ENCODE data around the gene HHAT.

DNA sequence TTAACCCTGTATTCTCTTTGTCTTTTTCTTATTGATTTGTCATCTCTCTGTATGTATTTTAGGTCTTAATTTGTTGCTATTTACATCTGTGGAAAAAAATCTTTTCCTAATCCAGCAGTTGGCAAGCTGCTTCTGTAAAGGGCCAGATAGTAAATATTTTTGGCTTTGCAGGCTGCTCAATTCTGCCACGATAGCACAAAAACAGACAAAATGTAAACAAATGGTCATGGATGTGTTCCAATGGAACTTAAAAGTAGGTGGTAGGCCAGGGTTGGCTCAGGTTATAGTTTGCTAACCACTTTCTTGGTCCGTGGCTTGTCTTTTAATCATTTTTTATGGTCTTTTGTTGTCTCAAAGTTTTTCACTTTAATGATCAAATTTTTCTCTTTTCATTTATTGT lies 371.8 kb downstream of the HHAT start:
- TF ChIP-seq POLR2A (IDR thresholded peaks at IDR 0.05) = no peak
- TF ChIP-seq, protein P1, sequence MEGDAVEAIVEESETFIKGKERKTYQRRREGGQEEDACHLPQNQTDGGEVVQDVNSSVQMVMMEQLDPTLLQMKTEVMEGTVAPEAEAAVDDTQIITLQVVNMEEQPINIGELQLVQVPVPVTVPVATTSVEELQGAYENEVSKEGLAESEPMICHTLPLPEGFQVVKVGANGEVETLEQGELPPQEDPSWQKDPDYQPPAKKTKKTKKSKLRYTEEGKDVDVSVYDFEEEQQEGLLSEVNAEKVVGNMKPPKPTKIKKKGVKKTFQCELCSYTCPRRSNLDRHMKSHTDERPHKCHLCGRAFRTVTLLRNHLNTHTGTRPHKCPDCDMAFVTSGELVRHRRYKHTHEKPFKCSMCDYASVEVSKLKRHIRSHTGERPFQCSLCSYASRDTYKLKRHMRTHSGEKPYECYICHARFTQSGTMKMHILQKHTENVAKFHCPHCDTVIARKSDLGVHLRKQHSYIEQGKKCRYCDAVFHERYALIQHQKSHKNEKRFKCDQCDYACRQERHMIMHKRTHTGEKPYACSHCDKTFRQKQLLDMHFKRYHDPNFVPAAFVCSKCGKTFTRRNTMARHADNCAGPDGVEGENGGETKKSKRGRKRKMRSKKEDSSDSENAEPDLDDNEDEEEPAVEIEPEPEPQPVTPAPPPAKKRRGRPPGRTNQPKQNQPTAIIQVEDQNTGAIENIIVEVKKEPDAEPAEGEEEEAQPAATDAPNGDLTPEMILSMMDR (IDR thresholded peaks at IDR 0.05) = no peak

Measured in transverse colon (tissue), 3 donors.